Stomach (tissue), 4 donors: ENCODE results near the gene STRADA.

Experiments
- EP300 ChIP-seq: sonication (generic); formaldehyde crosslinking; IDR thresholded peaks from one replicate; pipeline ENCODE4 v1.6.1; 2017; ENCODE audit warnings: antibody characterized with exemption
- POLR2AphosphoS5 ChIP-seq, 3 donors: sonication (generic); formaldehyde crosslinking; IDR thresholded peaks; one replicate each; pipeline ENCODE4 v1.6.1; 2016; ENCODE audit warnings: antibody characterized with exemption in 3 of 3
- TF ChIP-seq, protein P1 (sequence below), 7 experiments: fragments of 450-650 bp in 4 of 7; fragments of 200-600 bp in 3 of 7; sonication (generic) in 3 of 7; IDR thresholded peaks; one replicate each; pipeline ENCODE4 v1.5.1; 2016 to 2019; ENCODE audit warnings: antibody characterized with exemption in 7 of 7, control low read depth in 2 of 7, mild to moderate bottlenecking in 1 of 7

DNA sequence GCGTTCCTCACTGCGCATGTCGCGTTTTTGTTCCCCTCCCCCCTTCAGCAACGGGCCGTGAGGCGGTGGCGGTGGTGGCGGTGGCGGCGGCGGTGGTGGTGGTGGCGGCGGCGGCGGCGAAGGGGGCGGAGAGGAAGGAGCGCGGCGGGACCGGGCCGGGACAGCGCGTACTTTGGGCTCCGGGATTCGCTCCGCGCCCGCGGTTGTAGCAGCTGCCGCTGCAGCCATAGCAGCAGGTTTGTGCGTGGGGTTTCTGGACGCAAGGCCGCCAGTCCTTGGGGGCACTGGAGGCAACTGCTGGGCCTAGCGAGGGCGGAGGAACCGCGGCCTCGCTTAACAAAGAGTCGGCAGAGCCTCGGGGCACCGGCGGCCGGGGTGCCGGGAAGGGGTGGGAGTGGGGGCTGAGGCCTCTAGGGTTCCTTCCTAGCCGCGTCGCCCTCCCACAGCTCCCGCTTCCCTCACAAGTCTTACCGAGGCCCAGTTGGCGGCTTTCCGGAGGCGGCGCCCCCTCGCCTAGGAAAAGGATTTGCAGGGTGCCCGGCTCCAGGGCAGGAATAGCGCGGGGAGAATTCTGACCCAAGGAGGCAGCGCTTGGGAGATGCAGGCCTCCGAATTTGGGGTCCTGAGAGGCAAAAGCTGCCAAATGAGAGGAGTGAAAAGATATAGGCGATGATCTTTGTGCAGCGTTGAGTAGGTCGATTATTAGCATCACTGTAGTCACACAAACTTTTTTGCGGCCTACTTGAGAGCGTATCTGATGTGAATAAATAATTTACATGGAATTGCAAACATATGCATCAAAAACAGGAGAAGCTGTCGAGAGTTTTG, 32.8 kb upstream of the STRADA start, which contains the start of gene DDX42:
- TF ChIP-seq, protein P1, sequence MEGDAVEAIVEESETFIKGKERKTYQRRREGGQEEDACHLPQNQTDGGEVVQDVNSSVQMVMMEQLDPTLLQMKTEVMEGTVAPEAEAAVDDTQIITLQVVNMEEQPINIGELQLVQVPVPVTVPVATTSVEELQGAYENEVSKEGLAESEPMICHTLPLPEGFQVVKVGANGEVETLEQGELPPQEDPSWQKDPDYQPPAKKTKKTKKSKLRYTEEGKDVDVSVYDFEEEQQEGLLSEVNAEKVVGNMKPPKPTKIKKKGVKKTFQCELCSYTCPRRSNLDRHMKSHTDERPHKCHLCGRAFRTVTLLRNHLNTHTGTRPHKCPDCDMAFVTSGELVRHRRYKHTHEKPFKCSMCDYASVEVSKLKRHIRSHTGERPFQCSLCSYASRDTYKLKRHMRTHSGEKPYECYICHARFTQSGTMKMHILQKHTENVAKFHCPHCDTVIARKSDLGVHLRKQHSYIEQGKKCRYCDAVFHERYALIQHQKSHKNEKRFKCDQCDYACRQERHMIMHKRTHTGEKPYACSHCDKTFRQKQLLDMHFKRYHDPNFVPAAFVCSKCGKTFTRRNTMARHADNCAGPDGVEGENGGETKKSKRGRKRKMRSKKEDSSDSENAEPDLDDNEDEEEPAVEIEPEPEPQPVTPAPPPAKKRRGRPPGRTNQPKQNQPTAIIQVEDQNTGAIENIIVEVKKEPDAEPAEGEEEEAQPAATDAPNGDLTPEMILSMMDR (IDR thresholded peaks at IDR 0.05): no peak
- TF ChIP-seq POLR2AphosphoS5 (IDR thresholded peaks at IDR 0.05) (peak; percentile 44 to 73 (median 47)), EP300 (no peak)
